ENCODE measurements around the gene KIRREL3.
A peak's percentile ranks its signal among the peaks of the same experiment; 100 is the strongest.

KIRREL3 gene

GRCh38 chr11:126997196-126997595 is 3.4 kb downstream of the KIRREL3 start:
- DNase-seq (ENCODE audit: low spot score): no peak

GRCh38 chr11:126996036-126996804 is 4.3 kb downstream of the KIRREL3 start:
- no peak for DNase-seq (ENCODE audit: low spot score)

GRCh38 chr11:126993599-126993998 is 7.0 kb downstream of the KIRREL3 start:
- no peak for DNase-seq (ENCODE audit: low spot score)

- no peak for DNase-seq (ENCODE audit: low spot score)
These were observed 7.8 kb downstream of the KIRREL3 start for GRCh38 chr11:126992804-126993111.

- no peak for DNase-seq (ENCODE audit: low spot score)
These were observed 8.3 kb downstream of the KIRREL3 start for GRCh38 chr11:126992065-126992803.

GRCh38 chr11:126991596-126991995 is 9.0 kb downstream of the KIRREL3 start:
- no peak for DNase-seq (ENCODE audit: low spot score)

- no peak for DNase-seq (ENCODE audit: low spot score)
These were observed 9.7 kb downstream of the KIRREL3 start for GRCh38 chr11:126990716-126991480.

- peak; percentile 45 for DNase-seq (ENCODE audit: low spot score)
These were observed 10.4 kb downstream of the KIRREL3 start for GRCh38 chr11:126989942-126990715.

GRCh38 chr11:126988655-126989054 is 11.9 kb downstream of the KIRREL3 start:
- no peak for DNase-seq (ENCODE audit: low spot score)

- no peak for DNase-seq (ENCODE audit: low spot score)
These were observed 18.9 kb downstream of the KIRREL3 start for GRCh38 chr11:126981635-126982034.

GRCh38 chr11:126978911-126979310 is 21.7 kb downstream of the KIRREL3 start:
- DNase-seq (ENCODE audit: low spot score): no peak

GRCh38 chr11:126978165-126978564 is 22.4 kb downstream of the KIRREL3 start:
- no peak for DNase-seq (ENCODE audit: low spot score)

- DNase-seq (ENCODE audit: low spot score): no peak
These were observed 27.5 kb downstream of the KIRREL3 start for GRCh38 chr11:126973051-126973450.

- no peak for DNase-seq (ENCODE audit: low spot score)
These were observed 29.3 kb downstream of the KIRREL3 start for GRCh38 chr11:126971305-126971704.

GRCh38 chr11:126969865-126970479 is 30.6 kb downstream of the KIRREL3 start:
- DNase-seq (ENCODE audit: low spot score): no peak

GRCh38 chr11:126968915-126969314 is 31.7 kb downstream of the KIRREL3 start:
- DNase-seq (ENCODE audit: low spot score): no peak

- no peak for DNase-seq (ENCODE audit: low spot score)
These were observed 35.2 kb downstream of the KIRREL3 start for GRCh38 chr11:126965331-126965730.

- no peak for DNase-seq (ENCODE audit: low spot score)
These were observed 36.8 kb downstream of the KIRREL3 start for GRCh38 chr11:126963603-126964363.

GRCh38 chr11:126963115-126963514 is 37.5 kb downstream of the KIRREL3 start:
- DNase-seq (ENCODE audit: low spot score): no peak

GRCh38 chr11:126959700-126960099 is 40.9 kb downstream of the KIRREL3 start:
- no peak for DNase-seq (ENCODE audit: low spot score)

GRCh38 chr11:126956635-126957034 is 43.9 kb downstream of the KIRREL3 start:
- DNase-seq (ENCODE audit: low spot score): no peak

Data from CD4-positive, alpha-beta T cell treated with Interleukin-2 at 100 ng/mL for 4 hours (primary cell).